HG03139 (cell line): ENCODE measurements around the gene NSMCE3.

Source experiments
- ATAC-seq: cut with Tn5 transposase; IDR thresholded peaks from one replicate; pipeline ENCODE4 v1.9.1; 2021; ENCODE audit not compliant: unreplicated experiment

The NSMCE3 gene

DNA sequence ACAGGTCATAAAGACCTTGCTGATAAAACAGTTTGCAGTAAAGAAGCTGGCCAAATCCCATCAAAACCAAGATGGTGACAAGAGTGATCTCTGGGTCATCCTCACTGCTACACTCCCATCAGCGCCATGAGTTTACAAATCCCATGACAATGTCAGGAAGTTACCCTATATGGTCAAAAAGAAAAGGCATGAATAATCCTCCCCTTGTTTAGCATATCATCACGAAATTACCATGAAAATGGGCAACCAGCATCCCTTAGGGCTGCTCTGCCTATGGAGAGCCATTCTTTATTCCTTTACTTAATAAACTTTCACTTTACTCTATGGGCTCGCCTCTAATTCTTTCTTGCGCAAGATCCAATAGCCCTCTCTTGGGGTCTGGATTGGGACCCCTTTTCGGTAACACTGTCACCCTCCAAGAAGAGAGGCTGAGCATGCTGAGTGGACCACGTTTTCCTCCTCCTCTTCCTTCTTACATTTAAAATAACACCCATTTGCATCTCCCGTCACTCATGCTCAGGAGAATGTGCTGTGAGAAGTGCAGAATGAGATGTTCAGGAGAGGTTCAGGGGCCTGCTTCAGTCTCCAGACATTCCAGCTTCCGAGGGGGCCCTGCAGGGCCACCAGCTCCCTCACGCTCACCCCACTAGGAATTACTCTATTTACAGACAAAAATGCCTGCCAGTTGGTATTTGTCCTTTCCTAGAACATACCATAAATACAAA lies 47.3 kb downstream of the NSMCE3 start:
- ATAC-seq: no peak

GRCh38 chr15:29220852-29221251 lies 48.8 kb downstream of the NSMCE3 start:
- ATAC-seq: no peak

DNA sequence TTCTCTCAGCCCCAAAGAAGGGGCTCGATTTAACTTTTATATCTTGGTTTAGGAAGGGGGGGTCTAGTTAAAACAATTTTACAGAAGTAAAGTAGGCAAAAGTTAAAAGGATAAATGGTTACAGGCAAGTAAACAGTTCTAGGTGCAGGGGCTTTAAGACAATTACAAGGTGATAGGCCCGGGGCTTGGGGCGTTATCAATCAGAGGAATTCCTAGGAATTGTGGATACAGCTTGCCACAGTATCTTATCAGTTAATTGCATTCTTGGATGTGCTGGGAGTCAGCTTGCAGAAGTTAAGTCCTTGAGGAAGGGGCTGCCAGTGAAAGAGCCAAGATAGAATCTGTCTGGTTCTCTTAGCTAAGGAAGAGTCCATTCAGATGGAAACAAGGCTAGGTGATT lies 52.7 kb downstream of the NSMCE3 start:
- no peak for ATAC-seq
